Measurements from ENCODE around the gene MUC3A. TPM values are rescaled to one million over a fixed set of nuclear protein-coding genes. Genes with fewer than 3 reads are reported as not detected.
"Not testable (repeated sequence)": the region's sequence is repeated elsewhere in the genome, so short reads cannot be mapped to it uniquely, and the experiment has no call there.

Gene MUC3A
- total and polyA plus RNA-seq, 4 donors = 0.25 to 2.9 (median 0.87) TPM

GRCh38 chr7:100978300-100978699 is 29.0 kb downstream of the MUC3A start:
- Histone ChIP-seq H3K27ac (ENCODE audit: low read depth in 1 of 2, low read length in 2 of 2) (no peak overlapping the region), H3K9ac (ENCODE audit: low read depth in 1 of 2, low read length in 2 of 2) (no peak overlapping the region)
- 76% methylated on average over 4 of the region's 4 CpGs for WGBS

GRCh38 chr7:100983451-100984187 is 34.3 kb downstream of the MUC3A start:
- Histone ChIP-seq H3K27me3 (ENCODE audit: control insufficient read depth in 4 of 4, insufficient read depth in 4 of 4, low read length in 3 of 4) (no peaks in the 10 kb centered on the region), H3K4me3 (ENCODE audit: low read depth in 1 of 3, low read length in 3 of 3) (no peak overlapping the region), H3K36me3 (ENCODE audit: control insufficient read depth in 4 of 4, insufficient read depth in 3 of 4, low read depth in 1 of 4, low read length in 3 of 4) (no peaks in the 10 kb centered on the region), H3K9ac (ENCODE audit: low read depth in 1 of 2, low read length in 2 of 2) (no peak overlapping the region), H3K9me3 (ENCODE audit: control insufficient read depth in 4 of 4, low read length in 3 of 4) (no peaks in the 10 kb centered on the region), H3K4me1 (ENCODE audit: control insufficient read depth in 4 of 4, insufficient read depth in 4 of 4, low read length in 3 of 4) (no peaks in the 10 kb centered on the region), H3K27ac (ENCODE audit: low read depth in 1 of 2, low read length in 2 of 2) (no peak overlapping the region)
- no peak for DNase-seq (ENCODE audit: low spot score)
- TF ChIP-seq ATF3 (IDR thresholded peaks at IDR 0.05) = no peak
- TF ChIP-seq FOXA1 (IDR thresholded peaks at IDR 0.05) = no peak
- no peak for TF ChIP-seq RXRA (IDR thresholded peaks at IDR 0.05)
- no peak for TF ChIP-seq REST (IDR thresholded peaks at IDR 0.05)
- no peak for TF ChIP-seq RAD21 (IDR thresholded peaks at IDR 0.05)
- TF ChIP-seq NR2F2 (IDR thresholded peaks at IDR 0.05) = no peak
- TF ChIP-seq TAF1 (conservative IDR thresholded peaks at IDR 0.05) = no peak
- TF ChIP-seq JUND (IDR thresholded peaks at IDR 0.05) = no peak
- 57% methylated on average over 8 of the region's 8 CpGs for WGBS

More at GRCh38 chr7:100978300-100978699, 29.0 kb downstream of the MUC3A start:
- Histone ChIP-seq H3K9me3 (ENCODE audit: control insufficient read depth in 4 of 4, low read length in 3 of 4) (no peaks in the 10 kb centered on the region), H3K27me3 (ENCODE audit: control insufficient read depth in 4 of 4, insufficient read depth in 4 of 4, low read length in 3 of 4) (no peaks in the 10 kb centered on the region), H3K36me3 (ENCODE audit: control insufficient read depth in 4 of 4, insufficient read depth in 3 of 4, low read depth in 1 of 4, low read length in 3 of 4) (no peaks in the 10 kb centered on the region), H3K4me1 (ENCODE audit: control insufficient read depth in 4 of 4, insufficient read depth in 4 of 4, low read length in 3 of 4) (no peaks in the 10 kb centered on the region), H3K4me3 (ENCODE audit: low read depth in 1 of 3, low read length in 3 of 3) (no peak overlapping the region)
- TF ChIP-seq FOXA1 (IDR thresholded peaks at IDR 0.05) = no peak
- TF ChIP-seq SP1 (IDR thresholded peaks at IDR 0.05) = no peak
- no peak for TF ChIP-seq RXRA (IDR thresholded peaks at IDR 0.05)
- TF ChIP-seq RAD21 (IDR thresholded peaks at IDR 0.05) = no peak
- no peak for TF ChIP-seq EGR1 (IDR thresholded peaks at IDR 0.05; ENCODE audit: low read depth in 2 of 2)
- no peak for TF ChIP-seq MAX (IDR thresholded peaks at IDR 0.05)
- no peak for TF ChIP-seq YY1 (IDR thresholded peaks at IDR 0.05)
- no peak for TF ChIP-seq GABPA (IDR thresholded peaks at IDR 0.05 in 1 of 2, conservative IDR thresholded peaks at IDR 0.05 in 1 of 2)
- TF ChIP-seq FOXA2 (IDR thresholded peaks at IDR 0.05) = no peak
- TF ChIP-seq HNF4G (IDR thresholded peaks at IDR 0.05) = no peak
- TF ChIP-seq REST (IDR thresholded peaks at IDR 0.05) = no peak
- DNase-seq (ENCODE audit: low spot score) = no peak

- H3K9me3 ChIP-seq (ENCODE audit: control insufficient read depth in 4 of 4, low read length in 3 of 4); H3K36me3 ChIP-seq (ENCODE audit: control insufficient read depth in 4 of 4, insufficient read depth in 3 of 4, low read depth in 1 of 4, low read length in 3 of 4); H3K27ac ChIP-seq (ENCODE audit: low read depth in 1 of 2, low read length in 2 of 2); H3K27me3 ChIP-seq (ENCODE audit: control insufficient read depth in 4 of 4, insufficient read depth in 4 of 4, low read length in 3 of 4); DNase-seq (ENCODE audit: low spot score); H3K4me1 ChIP-seq (ENCODE audit: control insufficient read depth in 4 of 4, insufficient read depth in 4 of 4, low read length in 3 of 4); H3K4me3 ChIP-seq (ENCODE audit: low read depth in 1 of 3, low read length in 3 of 3); H3K9ac ChIP-seq (ENCODE audit: low read depth in 1 of 2, low read length in 2 of 2): not testable (repeated sequence)
- WGBS = 78% methylated on average over 14 of the region's 14 CpGs
Measured at GRCh38 chr7:100984241-100984918, 35.0 kb downstream of the MUC3A start.
